ENCODE results near the gene ARSG.

DNA sequence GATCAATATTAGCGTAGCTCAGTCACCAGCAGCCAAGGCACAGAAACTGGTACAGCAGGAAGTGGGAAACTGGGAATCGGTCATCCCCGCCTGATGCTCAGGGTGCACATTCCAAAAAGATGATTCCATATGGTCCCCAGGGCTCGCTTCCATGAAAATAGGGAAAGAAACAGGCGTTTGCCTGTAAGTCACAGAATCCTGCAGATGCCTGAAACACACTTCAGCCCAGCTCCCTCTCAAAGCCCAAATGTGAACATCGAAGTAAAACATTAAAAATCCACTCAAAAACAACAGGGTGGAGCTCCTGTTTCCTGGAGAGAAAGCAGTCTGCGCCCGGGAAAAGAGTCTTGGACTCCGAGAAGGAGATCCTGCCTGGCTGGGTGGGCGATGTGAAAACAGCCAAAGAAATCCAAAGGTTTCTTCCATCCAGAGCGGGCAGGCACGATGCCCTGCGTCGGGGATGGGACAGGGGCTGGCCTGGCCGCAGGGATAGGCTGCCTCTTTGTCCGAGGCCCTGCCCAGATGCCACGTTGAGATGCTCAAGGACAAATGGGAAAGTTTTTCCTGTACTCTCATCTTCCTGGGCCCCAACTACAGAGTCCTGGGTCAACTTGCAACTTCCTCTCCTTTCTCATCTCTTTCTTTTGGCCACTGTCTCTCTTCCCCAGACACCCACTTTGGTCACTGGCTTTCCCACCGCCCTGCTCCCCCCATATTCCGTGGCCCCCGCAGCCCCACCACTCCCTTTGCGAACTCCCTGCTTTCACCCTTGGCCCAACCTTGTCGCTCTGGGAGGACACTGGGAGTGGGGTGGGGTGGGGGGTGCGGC lies 165.3 kb downstream of the ARSG start:
- TF ChIP-seq POLR2A (IDR thresholded peaks at IDR 0.05), result peak in 1 of 2 donors; percentile 36
- no peak for TF ChIP-seq CTCF (IDR thresholded peaks at IDR 0.05)
- peak; percentile 44 for TF ChIP-seq POLR2AphosphoS5 (IDR thresholded peaks at IDR 0.05)

All from gastroesophageal sphincter (tissue), 3 donors.